Measurements from ENCODE around the gene PLRG1.

PLRG1 gene

GRCh38 chr4:154519214-154519613 lies 31.0 kb downstream of the PLRG1 start:
- no peaks in the 10 kb centered on the region for H3K9me2 ChIP-seq (replicated peaks; ENCODE audit: low read depth, low read length)
- H3K4me1 ChIP-seq (ENCODE audit: insufficient read depth, low read length, poor library complexity, severe bottlenecking), result no peaks in the 10 kb centered on the region
- no peak overlapping the region for H3K9ac ChIP-seq (ENCODE audit: low read depth, low read length, poor library complexity, severe bottlenecking)
- H2AFZ ChIP-seq (ENCODE audit: low read length), result no peak overlapping the region
- no peak overlapping the region for H3K4me3 ChIP-seq (ENCODE audit: low read length, poor library complexity, severe bottlenecking)
- H3K9me3 ChIP-seq (ENCODE audit: insufficient read depth, low read depth, low read length), result no peaks in the 10 kb centered on the region
- no peaks in the 10 kb centered on the region for H3K36me3 ChIP-seq (ENCODE audit: insufficient read depth, low read length)
- H3F3A ChIP-seq (ENCODE audit: low read depth), result no peaks in the 10 kb centered on the region
- no peaks in the 10 kb centered on the region for H3K79me2 ChIP-seq (ENCODE audit: insufficient read depth, low read length)
- no peak for TF ChIP-seq CTCF (conservative IDR thresholded peaks at IDR 0.05; ENCODE audit: low read length)
- no peak for TF ChIP-seq EZH2phosphoT487 (IDR thresholded peaks at IDR 0.05; ENCODE audit: borderline replicate concordance)
- H3K27me3 ChIP-seq (ENCODE audit: insufficient read depth, low read length, poor library complexity, severe bottlenecking), result no peaks in the 10 kb centered on the region
- H3K4me2 ChIP-seq (ENCODE audit: low read depth, low read length, poor library complexity, severe bottlenecking), result no peak overlapping the region
- no peaks in the 10 kb centered on the region for H4K20me1 ChIP-seq (ENCODE audit: insufficient read depth, low read length, poor library complexity, severe bottlenecking)

- H3K36me3 ChIP-seq (ENCODE audit: insufficient read depth, low read length), result no peaks in the 10 kb centered on the region
- no peaks in the 10 kb centered on the region for H3K27me3 ChIP-seq (ENCODE audit: insufficient read depth, low read length, poor library complexity, severe bottlenecking)
- no peaks in the 10 kb centered on the region for H3K4me1 ChIP-seq (ENCODE audit: insufficient read depth, low read length, poor library complexity, severe bottlenecking)
- H2AFZ ChIP-seq (ENCODE audit: low read length), result no peak overlapping the region
- H3K79me2 ChIP-seq (ENCODE audit: insufficient read depth, low read length), result no peaks in the 10 kb centered on the region
- TF ChIP-seq EZH2phosphoT487 (IDR thresholded peaks at IDR 0.05; ENCODE audit: borderline replicate concordance) (no peak), CTCF (conservative IDR thresholded peaks at IDR 0.05; ENCODE audit: low read length) (no peak)
- no peak overlapping the region for H3K4me3 ChIP-seq (ENCODE audit: low read length, poor library complexity, severe bottlenecking)
- H4K20me1 ChIP-seq (ENCODE audit: insufficient read depth, low read length, poor library complexity, severe bottlenecking), result no peaks in the 10 kb centered on the region
- H3K9me2 ChIP-seq (replicated peaks; ENCODE audit: low read depth, low read length), result no peaks in the 10 kb centered on the region
- no peaks in the 10 kb centered on the region for H3F3A ChIP-seq (ENCODE audit: low read depth)
- no peaks in the 10 kb centered on the region for H3K9me3 ChIP-seq (ENCODE audit: insufficient read depth, low read depth, low read length)
- no peak overlapping the region for H3K9ac ChIP-seq (ENCODE audit: low read depth, low read length, poor library complexity, severe bottlenecking)
- H3K4me2 ChIP-seq (ENCODE audit: low read depth, low read length, poor library complexity, severe bottlenecking), result no peak overlapping the region
Measured at GRCh38 chr4:154517591-154517990, 32.6 kb downstream of the PLRG1 start.

- H3K9ac ChIP-seq (ENCODE audit: low read depth, low read length, poor library complexity, severe bottlenecking), result no peak overlapping the region
- H2AFZ ChIP-seq (ENCODE audit: low read length), result no peak overlapping the region
- no peak overlapping the region for H3K4me3 ChIP-seq (ENCODE audit: low read length, poor library complexity, severe bottlenecking)
- H3K4me1 ChIP-seq (ENCODE audit: insufficient read depth, low read length, poor library complexity, severe bottlenecking), result no peaks in the 10 kb centered on the region
- TF ChIP-seq EZH2phosphoT487 (IDR thresholded peaks at IDR 0.05; ENCODE audit: borderline replicate concordance) (no peak), CTCF (conservative IDR thresholded peaks at IDR 0.05; ENCODE audit: low read length) (no peak)
- H3K79me2 ChIP-seq (ENCODE audit: insufficient read depth, low read length), result no peaks in the 10 kb centered on the region
- no peak overlapping the region for H3K4me2 ChIP-seq (ENCODE audit: low read depth, low read length, poor library complexity, severe bottlenecking)
- no peaks in the 10 kb centered on the region for H3F3A ChIP-seq (ENCODE audit: low read depth)
- no peaks in the 10 kb centered on the region for H4K20me1 ChIP-seq (ENCODE audit: insufficient read depth, low read length, poor library complexity, severe bottlenecking)
- no peaks in the 10 kb centered on the region for H3K27me3 ChIP-seq (ENCODE audit: insufficient read depth, low read length, poor library complexity, severe bottlenecking)
- H3K36me3 ChIP-seq (ENCODE audit: insufficient read depth, low read length), result no peaks in the 10 kb centered on the region
- no peaks in the 10 kb centered on the region for H3K9me3 ChIP-seq (ENCODE audit: insufficient read depth, low read depth, low read length)
- H3K9me2 ChIP-seq (replicated peaks; ENCODE audit: low read depth, low read length), result no peaks in the 10 kb centered on the region
Measured at GRCh38 chr4:154516318-154517029, 33.7 kb downstream of the PLRG1 start.
